ENCODE data around the gene POLL.

GRCh38 chr10:101565370-101565900 lies 22.6 kb downstream of the POLL start:
- TF ChIP-seq ZNF8 (CRISPR knock-in tag; IDR thresholded peaks at IDR 0.05), result no peak
- TF ChIP-seq GLIS3 (CRISPR knock-in tag; IDR thresholded peaks at IDR 0.05), result no peak

All from SK-N-SH treated with all-trans-retinoic acid at 6 μM for 48 hours (cell line).